ENCODE measurements around the gene C1orf105.

The C1orf105 gene

GRCh38 chr1:172460177-172460576, 39.7 kb downstream of the C1orf105 start:
- no peak for DNase-seq (ENCODE audit: low spot score)

DNA sequence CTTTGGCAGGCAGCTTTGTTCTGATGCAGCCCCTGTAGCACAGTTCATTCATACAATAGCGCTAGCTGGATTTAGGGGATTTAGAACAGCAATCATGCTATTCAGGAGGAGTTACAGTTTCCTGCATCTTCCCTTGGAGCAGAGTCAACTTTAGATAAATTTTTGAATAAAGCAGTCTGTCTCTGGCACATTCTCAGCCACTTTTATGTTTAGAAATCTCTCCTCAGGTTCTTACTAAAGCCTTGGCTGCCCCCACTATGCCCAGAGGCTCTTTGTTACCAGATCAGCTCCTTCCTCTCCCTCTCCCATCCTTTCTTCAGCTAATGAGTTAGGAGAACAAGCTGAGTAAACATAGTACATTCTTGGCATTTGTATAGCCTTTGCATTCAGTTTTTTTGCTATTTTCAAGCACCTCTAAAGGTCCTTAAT, 40.4 kb downstream of the C1orf105 start:
- DNase-seq (ENCODE audit: low spot score) = no peak

DNA sequence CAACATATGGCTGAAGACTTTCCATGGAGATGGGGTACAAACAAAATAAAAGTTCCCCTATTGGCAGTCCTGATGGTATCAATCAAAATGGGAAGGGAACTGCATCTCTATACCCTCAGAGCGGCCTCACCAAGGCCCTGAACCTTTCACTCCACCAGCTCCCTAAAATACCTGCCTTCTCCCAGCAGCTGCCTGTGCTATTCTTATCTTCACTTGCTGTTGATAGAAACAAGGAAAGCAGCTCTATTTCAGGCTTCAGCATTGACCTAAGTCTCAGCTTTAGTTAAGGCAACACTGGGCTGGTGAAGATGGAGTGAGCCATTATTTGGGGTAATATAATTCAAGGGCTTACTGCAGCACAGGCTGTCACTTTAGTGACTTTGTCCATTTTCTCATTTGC, 45.1 kb downstream of the C1orf105 start:
- no peak for DNase-seq (ENCODE audit: low spot score)

DNA sequence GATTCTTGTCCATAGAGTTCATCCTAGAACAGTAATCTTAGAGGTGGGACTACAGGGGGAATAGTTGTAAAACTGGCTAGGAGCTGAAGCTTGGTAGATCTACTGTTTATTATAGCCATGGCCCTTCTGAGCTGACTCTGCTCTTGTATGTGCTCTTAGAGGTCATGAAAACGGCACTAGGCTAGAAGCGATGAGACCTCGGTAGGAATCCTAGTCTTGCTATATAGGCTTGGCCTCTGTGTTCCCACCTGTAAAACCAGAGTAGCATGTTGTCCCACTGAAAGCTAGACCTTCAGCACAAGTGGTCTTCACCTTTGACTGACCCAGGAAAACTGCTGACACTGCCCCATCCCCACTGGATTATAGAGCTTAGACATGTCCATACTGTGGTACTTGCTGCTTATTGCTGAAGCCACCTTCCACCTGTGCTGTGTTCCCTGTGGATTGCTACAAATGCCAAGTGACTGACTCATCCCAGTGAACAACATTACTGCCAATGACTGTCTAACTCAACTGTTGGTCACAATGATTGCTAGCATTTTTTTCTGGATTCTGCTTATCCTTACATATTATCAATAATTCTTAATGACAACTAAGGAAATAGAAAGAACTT, 46.4 kb downstream of the C1orf105 start:
- DNase-seq (ENCODE audit: low spot score) = no peak

GRCh38 chr1:172467446-172467845, 47.0 kb downstream of the C1orf105 start:
- DNase-seq (ENCODE audit: low spot score) = no peak

- DNase-seq (ENCODE audit: low spot score) = no peak
Measured at GRCh38 chr1:172468296-172468695, 47.8 kb downstream of the C1orf105 start.

DNA sequence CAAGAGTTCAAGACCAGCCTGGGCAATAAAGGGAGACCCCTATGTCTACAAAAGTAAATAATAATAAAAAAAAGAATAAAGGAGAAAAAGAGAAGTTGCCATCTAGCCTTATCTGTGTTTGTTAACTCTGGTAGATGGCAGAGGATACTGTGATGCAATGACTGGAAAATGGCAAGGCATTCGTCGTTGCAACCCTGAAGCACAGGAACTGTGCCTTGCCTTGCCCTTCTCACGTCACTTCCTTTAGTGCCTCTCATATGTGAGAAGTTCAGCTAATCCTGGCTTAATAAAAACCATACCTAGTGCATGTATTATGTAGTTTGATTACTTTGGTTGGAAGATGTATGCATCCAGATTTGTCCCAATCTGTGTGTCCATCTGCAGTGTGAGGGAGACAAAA, 49.2 kb downstream of the C1orf105 start:
- DNase-seq (ENCODE audit: low spot score) = no peak

DNA sequence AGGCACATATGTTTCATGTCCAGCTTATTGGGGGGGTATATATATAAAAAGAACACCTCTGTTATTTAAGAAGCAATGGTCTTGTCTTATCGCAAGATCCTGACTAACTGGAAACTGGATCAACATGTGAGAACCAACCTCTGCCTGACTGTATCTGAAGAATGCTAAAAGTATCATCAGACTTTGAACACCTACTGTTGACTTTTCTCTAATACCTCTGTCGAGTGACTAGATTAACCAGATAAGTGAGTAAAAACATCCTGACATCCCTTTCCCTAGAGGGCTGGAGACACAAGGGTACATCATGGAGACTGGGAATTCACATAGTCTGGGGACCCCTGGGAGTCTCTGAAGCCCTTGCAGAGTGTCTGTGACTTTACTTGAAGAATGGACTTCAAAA, 49.7 kb downstream of the C1orf105 start:
- no peak for DNase-seq (ENCODE audit: low spot score)

GRCh38 chr1:172471666-172472065, 51.2 kb downstream of the C1orf105 start:
- no peak for DNase-seq (ENCODE audit: low spot score)

DNA sequence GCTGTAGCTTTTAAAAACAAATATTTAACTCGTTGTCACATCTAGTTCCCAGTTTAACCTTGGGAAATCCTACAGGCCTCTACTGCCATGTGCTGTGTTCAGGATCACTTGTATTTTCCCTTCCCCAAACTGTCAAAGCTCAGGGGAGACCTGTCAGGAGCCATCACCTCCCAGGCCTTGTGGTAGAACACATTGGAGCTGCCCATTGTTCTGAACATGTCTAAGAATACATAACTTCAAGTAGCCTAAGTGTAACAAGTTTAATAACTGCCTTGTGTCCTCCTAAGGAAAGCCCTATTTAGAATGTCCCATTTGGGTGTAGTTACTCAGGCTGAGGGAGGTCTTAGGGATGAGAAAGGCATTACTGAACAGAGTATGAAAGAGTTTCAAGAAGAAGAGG, 52.0 kb downstream of the C1orf105 start:
- DNase-seq (ENCODE audit: low spot score) = no peak

- DNase-seq (ENCODE audit: low spot score) = no peak
Measured at GRCh38 chr1:172473302-172473701, 52.8 kb downstream of the C1orf105 start.

- no peak for DNase-seq (ENCODE audit: low spot score)
Measured at GRCh38 chr1:172473842-172474241, 53.4 kb downstream of the C1orf105 start.

DNA sequence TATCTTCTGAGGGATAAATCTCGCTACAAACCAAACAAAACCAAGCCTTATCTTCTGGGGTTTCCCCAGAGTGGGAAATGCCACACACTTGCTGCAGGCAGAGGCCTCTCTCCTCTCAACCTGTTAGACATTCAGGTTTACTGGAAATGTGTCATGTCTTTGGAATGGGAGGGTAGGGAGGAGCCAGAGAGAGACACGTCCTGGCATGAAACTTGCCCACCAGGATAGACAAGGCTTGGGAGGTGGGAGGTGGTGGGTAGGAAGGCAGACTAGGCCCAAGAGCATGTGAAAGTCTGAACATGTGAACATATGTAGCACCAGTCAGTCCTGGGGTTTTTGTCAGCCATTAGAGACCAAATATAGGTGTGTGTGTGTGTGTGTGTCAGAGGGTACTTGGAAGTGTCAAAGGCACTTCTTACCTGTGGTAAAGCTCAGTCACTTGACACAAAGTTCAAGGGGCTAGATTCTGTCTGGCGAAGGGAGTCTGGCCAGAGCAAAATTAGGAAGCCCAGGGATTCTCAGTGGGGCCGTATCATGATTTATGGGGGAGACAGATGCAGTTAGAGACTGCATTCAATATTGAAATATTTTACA, 55.8 kb downstream of the C1orf105 start:
- DNase-seq (ENCODE audit: low spot score) = no peak

DNA sequence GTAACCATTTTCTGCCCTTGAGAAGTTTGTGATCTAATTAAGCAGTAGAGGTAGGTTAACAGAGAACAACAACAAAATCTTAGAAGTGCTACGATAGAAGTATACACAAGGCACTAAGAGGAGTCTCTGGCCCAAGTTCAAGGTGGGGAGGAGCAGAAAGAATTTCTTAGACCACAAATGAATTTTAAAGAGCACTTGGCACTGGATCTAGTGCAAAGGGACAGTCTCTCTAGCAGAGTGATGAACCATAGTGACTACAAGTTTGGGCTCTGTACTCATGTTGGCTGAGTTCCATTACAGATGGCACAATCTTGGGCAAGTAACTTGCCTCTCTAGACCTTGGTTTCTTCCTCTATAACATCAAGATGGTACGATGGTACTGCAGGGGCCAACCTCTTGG, 56.7 kb downstream of the C1orf105 start:
- DNase-seq (ENCODE audit: low spot score) = no peak

- DNase-seq (ENCODE audit: low spot score) = no peak
Measured at GRCh38 chr1:172477741-172478140, 57.3 kb downstream of the C1orf105 start.

- DNase-seq (ENCODE audit: low spot score) = no peak
Measured at GRCh38 chr1:172478485-172478884, 58.0 kb downstream of the C1orf105 start.

- DNase-seq (ENCODE audit: low spot score) = no peak
Measured at GRCh38 chr1:172480431-172480830, 59.9 kb downstream of the C1orf105 start.

DNA sequence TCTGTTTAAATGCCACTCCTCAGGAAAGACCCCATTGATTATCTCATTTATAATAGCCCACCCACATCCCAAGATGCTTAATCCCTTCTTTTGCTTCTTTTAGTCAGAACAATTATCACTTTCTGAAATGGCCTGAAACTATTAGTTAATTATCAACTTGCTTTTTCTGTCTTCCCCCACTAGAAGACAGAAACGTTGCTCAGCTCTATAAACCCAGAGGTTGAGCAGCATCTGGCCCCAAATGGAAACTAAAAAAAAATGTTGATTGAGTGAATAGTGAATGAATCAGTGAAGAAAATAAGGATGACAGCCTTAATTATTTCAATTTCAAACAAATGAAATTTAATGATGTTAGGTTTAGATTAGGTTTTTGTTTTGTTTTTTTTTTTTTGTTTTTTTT, 61.6 kb downstream of the C1orf105 start:
- no peak for DNase-seq (ENCODE audit: low spot score)

- DNase-seq (ENCODE audit: low spot score) = no peak
Measured at GRCh38 chr1:172483448-172483847, 63.0 kb downstream of the C1orf105 start.

GRCh38 chr1:172484252-172484651, 63.8 kb downstream of the C1orf105 start:
- no peak for DNase-seq (ENCODE audit: low spot score)

GRCh38 chr1:172485626-172486025, 65.1 kb downstream of the C1orf105 start:
- DNase-seq (ENCODE audit: low spot score) = no peak

DNA sequence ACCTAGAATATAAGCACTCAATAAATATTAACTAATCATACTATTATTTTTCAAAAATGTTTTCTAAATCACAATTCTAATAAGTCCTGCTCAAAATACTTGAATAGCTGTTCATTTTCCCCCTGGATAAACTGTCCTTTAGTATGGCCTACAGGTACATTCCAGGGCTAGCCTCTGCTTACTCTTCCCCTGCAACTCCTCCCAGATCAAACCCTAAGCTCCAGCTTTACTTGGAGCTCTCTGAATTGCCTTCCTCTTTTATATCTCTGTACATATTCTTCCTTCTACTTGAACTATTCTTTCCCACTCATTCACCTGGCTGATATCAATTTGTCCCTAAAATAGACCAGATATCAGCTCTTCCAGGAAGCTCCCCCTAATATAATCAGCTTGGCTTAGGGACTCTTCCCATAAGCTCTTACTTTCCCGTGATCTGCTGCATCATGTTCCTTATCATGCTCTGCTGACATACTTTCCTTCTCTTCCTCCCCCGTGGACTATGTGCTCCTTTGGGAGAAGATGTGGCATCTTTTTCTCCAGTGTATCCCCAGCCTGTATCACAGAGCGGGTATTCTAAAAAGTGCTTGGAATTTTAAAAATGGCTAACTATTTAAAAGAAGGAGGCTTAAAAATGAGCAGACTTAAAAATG, 66.4 kb downstream of the C1orf105 start:
- DNase-seq (ENCODE audit: low spot score) = no peak

- no peak for DNase-seq (ENCODE audit: low spot score)
Measured at GRCh38 chr1:172487550-172487949, 67.1 kb downstream of the C1orf105 start.

GRCh38 chr1:172488393-172488792, 67.9 kb downstream of the C1orf105 start:
- no peak for DNase-seq (ENCODE audit: low spot score)
